OCI-LY1 (cell line): ENCODE results near the gene RABGAP1L.

Experiments used
- H2AFZ ChIP-seq: fragments of 200-600 bp; sonication (generic), shearing (Covaris generic); 2 replicates; pipeline ENCODE4 v1.6.0; 2014; ENCODE audit warnings: antibody characterized with exemption, mild to moderate bottlenecking, low read length
- H3F3A ChIP-seq: fragments of 200-600 bp; sonication (generic), shearing (Covaris generic); 2 replicates; pipeline ENCODE4 v1.6.0; 2014; ENCODE audit warnings: mild to moderate bottlenecking, antibody characterized with exemption, low read length, moderate library complexity; ENCODE audit not compliant: insufficient read depth
- H3K27ac ChIP-seq: fragments of 200-600 bp; sonication (generic); 2 replicates; pipeline ENCODE4 v1.5.1; 2014; ENCODE audit warnings: low read length, mixed run types, mild to moderate bottlenecking, low read depth; ENCODE audit not compliant: poor library complexity, severe bottlenecking
- H3K27me3 ChIP-seq: fragments of 200-600 bp; sonication (generic); 2 replicates; pipeline ENCODE4 v1.6.0; 2014; ENCODE audit warnings: antibody characterized with exemption, mild to moderate bottlenecking, low read length, moderate library complexity; ENCODE audit not compliant: insufficient read depth
- H3K36me3 ChIP-seq: fragments of 200-600 bp; sonication (generic); 2 replicates; pipeline ENCODE4 v1.6.1; 2014; ENCODE audit warnings: mild to moderate bottlenecking, antibody characterized with exemption, low read length, moderate library complexity, mixed read lengths; ENCODE audit not compliant: insufficient read depth
- H3K4me1 ChIP-seq: fragments of 200-600 bp; sonication (generic); 2 replicates; pipeline ENCODE4 v1.5.1; 2014; ENCODE audit warnings: mild to moderate bottlenecking, low read length, moderate library complexity; ENCODE audit not compliant: insufficient read depth, severe bottlenecking
- H3K4me2 ChIP-seq: fragments of 200-600 bp; sonication (generic), shearing (Covaris generic); 2 replicates; pipeline ENCODE4 v1.6.1; 2014; ENCODE audit warnings: low read length
- H3K4me3 ChIP-seq: fragments of 200-600 bp; sonication (generic); 2 replicates; pipeline ENCODE4 v1.5.1; 2014; ENCODE audit warnings: low read length, low read depth, mild to moderate bottlenecking, mixed read lengths; ENCODE audit not compliant: poor library complexity, severe bottlenecking
- H3K79me2 ChIP-seq: fragments of 200-600 bp; shearing (Covaris generic); 2 replicates; pipeline ENCODE4 v1.6.1; 2016; ENCODE audit warnings: mixed run types, low read length, mixed read lengths; ENCODE audit not compliant: insufficient read depth
- H3K9ac ChIP-seq: fragments of 200-600 bp; sonication (generic), shearing (Covaris generic); 2 replicates; pipeline ENCODE4 v1.6.1; 2014; ENCODE audit warnings: mild to moderate bottlenecking, low read length, mixed read lengths
- H3K9me2 ChIP-seq: fragments of 200-600 bp; sonication (generic), shearing (Covaris generic); 2 replicates; pipeline ENCODE4 v1.6.1; 2014; ENCODE audit warnings: low read depth, mild to moderate bottlenecking, low read length, mixed read lengths
- H3K9me3 ChIP-seq: fragments of 200-600 bp; shearing (Covaris generic); 2 replicates; pipeline ENCODE4 v1.6.1; 2014; ENCODE audit warnings: low read length, mixed read lengths
- H4K20me1 ChIP-seq: fragments of 200-600 bp; sonication (generic), shearing (Covaris generic); 2 replicates; pipeline ENCODE4 v1.6.0; 2016; ENCODE audit warnings: mild to moderate bottlenecking, low read length; ENCODE audit not compliant: insufficient read depth
- EZH2 ChIP-seq: fragments of 200-600 bp; sonication (generic), shearing (Covaris generic); IDR thresholded peaks from 2 replicates; pipeline ENCODE4 v1.8.0; 2017; ENCODE audit warnings: borderline replicate concordance, mixed run types, mild to moderate bottlenecking, antibody characterized with exemption, low read length, moderate library complexity, mixed read lengths
- TF ChIP-seq, protein P1 (sequence below): fragments of 200-600 bp; sonication (generic), shearing (Covaris generic); IDR thresholded peaks from 2 replicates; pipeline ENCODE4 v1.5.1; 2017; ENCODE audit warnings: mild to moderate bottlenecking, antibody characterized with exemption, low read length, moderate library complexity, mixed read lengths

Gene RABGAP1L

DNA sequence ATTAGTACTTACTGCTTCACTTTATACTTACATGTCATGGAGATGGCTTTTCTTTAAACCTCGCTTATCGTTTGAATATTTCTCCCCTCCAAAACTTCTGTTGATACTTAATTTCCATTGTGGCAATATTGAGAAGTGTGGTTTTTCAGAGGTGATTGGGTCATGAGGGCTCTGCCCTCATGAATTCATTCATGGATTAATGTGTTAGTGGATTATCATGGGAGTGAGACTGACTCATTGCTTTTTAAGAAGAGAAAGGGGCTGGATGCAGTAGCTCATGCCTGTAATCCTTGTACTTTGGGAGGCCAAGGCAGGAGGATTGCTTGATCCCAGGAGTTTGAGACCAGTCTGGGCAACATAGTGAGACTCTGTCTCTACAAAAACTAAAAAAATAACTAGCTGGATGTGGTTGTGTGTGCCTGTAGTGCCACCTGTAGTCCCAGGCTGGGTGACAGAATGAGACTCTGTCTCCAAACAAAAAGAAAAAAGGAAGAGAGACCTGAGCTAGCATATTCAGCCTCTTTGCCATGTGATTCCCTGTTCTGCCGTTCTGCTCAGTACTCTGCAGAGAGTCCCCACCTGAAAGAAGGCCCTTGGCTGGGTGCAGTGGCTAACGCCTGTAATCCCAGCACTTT lies 30.2 kb downstream of the RABGAP1L start:
- H2AFZ ChIP-seq = no peak overlapping the region
- no peak overlapping the region for H3K9ac ChIP-seq
- no peaks in the 10 kb centered on the region for H3K36me3 ChIP-seq
- H4K20me1 ChIP-seq = no peaks in the 10 kb centered on the region
- H3K9me2 ChIP-seq = no peaks in the 10 kb centered on the region
- H3K4me3 ChIP-seq = no peak overlapping the region
- H3K79me2 ChIP-seq = peaks cover 34% of the 10 kb centered on the region
- no peak overlapping the region for H3K4me2 ChIP-seq
- H3K27me3 ChIP-seq = no peaks in the 10 kb centered on the region
- H3K9me3 ChIP-seq = peaks cover 9% of the 10 kb centered on the region
- no peaks in the 10 kb centered on the region for H3F3A ChIP-seq
- no peak overlapping the region for H3K27ac ChIP-seq
- no peak for TF ChIP-seq EZH2
- TF ChIP-seq, protein P1, sequence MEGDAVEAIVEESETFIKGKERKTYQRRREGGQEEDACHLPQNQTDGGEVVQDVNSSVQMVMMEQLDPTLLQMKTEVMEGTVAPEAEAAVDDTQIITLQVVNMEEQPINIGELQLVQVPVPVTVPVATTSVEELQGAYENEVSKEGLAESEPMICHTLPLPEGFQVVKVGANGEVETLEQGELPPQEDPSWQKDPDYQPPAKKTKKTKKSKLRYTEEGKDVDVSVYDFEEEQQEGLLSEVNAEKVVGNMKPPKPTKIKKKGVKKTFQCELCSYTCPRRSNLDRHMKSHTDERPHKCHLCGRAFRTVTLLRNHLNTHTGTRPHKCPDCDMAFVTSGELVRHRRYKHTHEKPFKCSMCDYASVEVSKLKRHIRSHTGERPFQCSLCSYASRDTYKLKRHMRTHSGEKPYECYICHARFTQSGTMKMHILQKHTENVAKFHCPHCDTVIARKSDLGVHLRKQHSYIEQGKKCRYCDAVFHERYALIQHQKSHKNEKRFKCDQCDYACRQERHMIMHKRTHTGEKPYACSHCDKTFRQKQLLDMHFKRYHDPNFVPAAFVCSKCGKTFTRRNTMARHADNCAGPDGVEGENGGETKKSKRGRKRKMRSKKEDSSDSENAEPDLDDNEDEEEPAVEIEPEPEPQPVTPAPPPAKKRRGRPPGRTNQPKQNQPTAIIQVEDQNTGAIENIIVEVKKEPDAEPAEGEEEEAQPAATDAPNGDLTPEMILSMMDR = peak; percentile 33; the same call in 1 of the 2 replicates
- H3K4me1 ChIP-seq = no peaks in the 10 kb centered on the region

DNA sequence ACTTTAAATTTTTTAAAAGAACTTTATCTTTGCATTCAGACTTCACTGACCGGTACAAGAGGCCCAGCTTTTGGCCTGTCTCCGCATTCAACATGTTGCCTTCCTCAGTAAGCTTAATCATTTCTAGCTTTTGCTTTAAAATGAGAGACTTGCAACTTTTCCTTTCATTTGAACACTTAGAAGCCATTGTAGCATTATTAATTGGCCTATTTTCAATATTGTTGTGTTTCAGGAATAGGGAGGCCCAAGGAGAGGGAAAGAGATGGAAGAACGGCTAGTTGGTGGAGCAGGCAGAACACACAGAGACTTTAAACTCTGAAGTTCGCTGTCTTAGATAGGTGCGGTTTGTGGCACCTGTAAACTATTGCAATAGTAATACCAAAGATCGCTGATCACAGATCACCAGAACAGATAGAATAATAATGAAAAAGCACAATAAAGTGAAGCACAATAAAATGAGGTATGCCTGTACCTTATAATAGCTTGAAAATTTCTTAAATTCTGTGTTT lies 31.4 kb downstream of the RABGAP1L start:
- H3K9me3 ChIP-seq = peaks cover 9% of the 10 kb centered on the region
- no peak overlapping the region for H2AFZ ChIP-seq
- H3K9me2 ChIP-seq = no peaks in the 10 kb centered on the region
- no peaks in the 10 kb centered on the region for H3K27me3 ChIP-seq
- no peak overlapping the region for H3K4me2 ChIP-seq
- H3K79me2 ChIP-seq = peaks cover 23% of the 10 kb centered on the region
- H3K9ac ChIP-seq = no peak overlapping the region
- H3K36me3 ChIP-seq = no peaks in the 10 kb centered on the region
- no peaks in the 10 kb centered on the region for H3K4me1 ChIP-seq
- H3K4me3 ChIP-seq = no peak overlapping the region
- H4K20me1 ChIP-seq = no peaks in the 10 kb centered on the region
- H3K27ac ChIP-seq = no peak overlapping the region
- H3F3A ChIP-seq = no peaks in the 10 kb centered on the region
- no peak for TF ChIP-seq EZH2
- TF ChIP-seq, protein P1 = no peak

DNA sequence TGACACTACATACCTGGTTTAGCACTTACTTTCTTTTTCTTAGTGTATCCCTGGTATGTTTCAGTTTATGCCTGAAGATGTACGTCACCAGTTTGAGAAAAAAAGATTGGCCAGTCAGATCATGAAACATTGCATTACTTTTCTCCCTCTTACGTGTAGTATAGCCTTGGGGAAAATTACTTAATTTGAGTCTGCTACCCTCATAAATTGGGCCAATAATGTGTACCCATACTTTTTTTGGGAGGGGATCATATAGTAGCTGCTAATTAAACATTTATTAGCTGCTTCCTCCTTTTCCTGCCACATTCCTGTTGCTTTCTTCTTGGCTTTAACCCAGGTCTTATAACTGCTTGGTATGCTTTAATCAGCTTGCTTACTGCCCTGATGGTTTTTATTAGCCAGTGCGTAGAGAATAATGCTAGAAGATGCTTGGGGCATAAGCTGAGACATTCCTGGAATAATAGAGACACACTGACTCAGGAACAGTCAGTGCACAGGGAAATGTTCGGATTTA lies 32.1 kb downstream of the RABGAP1L start:
- H2AFZ ChIP-seq = no peak overlapping the region
- no peak overlapping the region for H3K4me3 ChIP-seq
- no peak overlapping the region for H3K9ac ChIP-seq
- TF ChIP-seq, protein P1 = no peak
- TF ChIP-seq EZH2 = no peak
- H3K9me3 ChIP-seq = peaks cover 9% of the 10 kb centered on the region
- H3K36me3 ChIP-seq = no peaks in the 10 kb centered on the region
- no peaks in the 10 kb centered on the region for H3K27me3 ChIP-seq
- H4K20me1 ChIP-seq = no peaks in the 10 kb centered on the region
- no peaks in the 10 kb centered on the region for H3K9me2 ChIP-seq
- peaks cover 23% of the 10 kb centered on the region for H3K79me2 ChIP-seq
- H3K4me2 ChIP-seq = no peak overlapping the region
- H3K27ac ChIP-seq = no peak overlapping the region
- H3F3A ChIP-seq = no peaks in the 10 kb centered on the region
- no peaks in the 10 kb centered on the region for H3K4me1 ChIP-seq
